ENCODE measurements around the gene CERS6.

CERS6 gene

DNA sequence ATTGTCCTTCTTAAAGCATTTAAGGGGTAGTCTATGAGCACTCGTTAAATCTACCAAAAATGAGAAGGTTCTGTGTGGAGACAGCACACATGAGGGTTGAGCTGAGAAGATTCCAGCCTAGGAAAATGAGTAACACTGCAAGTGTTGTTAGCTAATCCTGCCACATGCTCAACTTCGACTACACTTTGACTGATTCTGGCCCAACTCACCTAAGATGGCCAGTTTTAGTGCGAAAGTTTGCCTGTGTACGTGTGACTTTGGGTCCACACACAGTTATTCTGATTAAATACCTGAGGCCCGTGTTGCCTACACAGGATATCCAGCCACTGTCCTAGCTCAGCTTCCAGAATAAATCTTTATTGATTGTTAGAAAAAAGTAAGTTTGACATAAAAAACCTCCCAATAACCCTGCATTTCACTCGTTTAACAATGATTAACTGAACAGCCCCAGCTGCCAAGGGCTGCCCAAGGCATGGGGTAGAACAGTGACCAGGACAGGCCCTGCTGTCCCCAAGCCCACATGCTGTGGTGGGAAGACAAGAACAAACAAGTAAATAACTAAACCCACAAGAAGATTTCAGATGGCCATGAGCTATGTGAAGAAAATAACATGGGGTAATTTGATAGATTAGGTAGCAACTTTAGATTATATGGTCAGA, 14.7 kb upstream of the CERS6 start:
- DNase-seq (ENCODE audit: low read depth in 2 of 2) = no peak

DNA sequence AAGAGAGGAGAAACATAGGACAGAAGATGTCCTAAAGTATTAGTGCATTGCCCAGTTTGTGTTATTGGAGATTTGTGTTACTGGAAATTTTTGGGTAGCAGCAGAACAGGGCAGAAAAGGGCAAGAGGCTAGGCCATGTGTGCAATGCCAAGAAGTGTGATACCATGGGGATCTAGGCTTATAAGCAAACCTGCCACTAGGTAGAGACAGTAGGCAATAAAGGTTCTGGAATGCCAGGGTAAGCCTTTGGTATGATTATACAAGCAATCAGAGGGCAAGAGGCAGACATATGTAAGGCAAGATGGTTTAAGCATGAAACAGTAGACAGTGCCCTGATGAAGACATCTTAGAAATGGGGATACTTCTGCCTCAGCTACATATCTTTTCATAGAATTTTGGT, 12.3 kb upstream of the CERS6 start:
- no peak for DNase-seq (ENCODE audit: low read depth in 2 of 2)

DNA sequence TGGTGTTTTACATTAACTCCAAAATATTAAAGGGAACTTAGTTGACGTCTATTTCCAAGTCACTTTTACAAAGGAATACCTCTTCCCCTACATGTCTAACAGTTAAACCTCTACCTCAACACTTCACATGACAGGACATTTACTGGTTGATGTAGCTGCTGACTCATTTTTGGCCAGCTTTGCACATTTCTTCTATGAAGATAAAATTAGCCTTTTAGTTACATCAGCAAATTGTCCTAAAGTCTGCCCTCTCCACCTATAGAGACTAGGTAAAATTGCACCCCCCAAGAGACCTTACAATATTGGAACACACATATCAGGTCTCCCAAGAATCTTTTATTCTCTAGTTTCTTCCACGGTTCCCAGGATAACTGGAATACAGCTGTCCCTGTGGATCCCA, 10.1 kb upstream of the CERS6 start:
- DNase-seq (ENCODE audit: low read depth in 2 of 2) = no peak

DNA sequence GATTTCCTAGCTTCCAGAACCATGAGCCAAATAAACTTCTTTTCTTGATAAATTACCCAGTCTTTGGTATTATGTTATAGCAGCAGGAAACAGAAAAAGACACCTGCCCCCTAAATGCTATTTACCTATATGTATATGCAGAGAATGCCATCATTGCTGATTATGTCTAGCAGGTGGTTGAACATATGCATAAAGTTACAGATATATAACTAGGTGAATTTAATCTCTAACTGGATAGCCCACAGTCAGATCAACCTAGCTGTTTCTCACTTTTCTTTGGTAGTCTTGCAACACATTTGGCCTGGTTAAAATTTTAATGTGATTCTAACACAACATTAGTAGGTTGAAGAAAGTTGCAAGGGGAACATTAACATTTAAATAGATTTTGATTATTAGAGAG, 7.1 kb upstream of the CERS6 start:
- no peak for DNase-seq (ENCODE audit: low read depth in 2 of 2)

DNA sequence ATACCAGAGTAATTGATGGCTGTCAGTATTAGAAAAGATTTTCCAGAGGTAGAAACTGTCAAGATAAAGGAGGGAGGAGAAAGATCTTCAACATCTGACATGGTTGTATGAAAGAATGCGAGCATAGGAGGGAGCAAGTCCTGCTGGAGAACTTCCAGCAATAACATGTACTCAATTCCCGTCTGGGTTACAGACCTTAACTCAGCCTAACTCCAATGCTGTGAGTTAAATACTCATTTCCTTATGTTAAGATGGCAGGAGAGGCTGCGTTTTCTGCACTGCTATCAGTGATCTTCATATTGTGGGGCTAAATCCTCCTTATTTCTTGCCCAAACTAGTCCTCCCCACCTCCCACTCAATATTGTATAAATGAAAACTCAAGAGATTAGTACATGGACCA, 6.7 kb upstream of the CERS6 start:
- peak; percentile 20 to 31 for DNase-seq (ENCODE audit: low read depth in 2 of 2)

DNA sequence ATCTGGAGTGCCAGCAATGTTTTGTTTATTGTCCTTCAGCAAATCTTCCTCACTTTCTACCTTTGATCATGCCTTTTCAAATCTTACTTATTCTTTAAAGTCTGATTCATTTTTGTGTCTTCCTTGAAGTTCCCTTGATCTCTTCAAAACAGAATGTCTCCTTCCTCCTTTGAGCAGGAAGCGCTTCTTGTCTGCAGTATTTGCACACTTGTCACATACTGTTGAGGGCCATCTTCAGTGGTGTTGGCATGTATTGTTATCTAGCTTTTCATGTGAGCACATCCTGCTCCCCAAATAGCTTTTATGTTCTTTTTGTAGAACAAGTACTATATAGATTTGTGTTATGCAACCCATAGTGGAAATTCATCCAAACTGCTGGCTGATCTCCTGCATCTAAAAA, 5.9 kb upstream of the CERS6 start:
- DNase-seq (ENCODE audit: low read depth in 2 of 2) = no peak

DNA sequence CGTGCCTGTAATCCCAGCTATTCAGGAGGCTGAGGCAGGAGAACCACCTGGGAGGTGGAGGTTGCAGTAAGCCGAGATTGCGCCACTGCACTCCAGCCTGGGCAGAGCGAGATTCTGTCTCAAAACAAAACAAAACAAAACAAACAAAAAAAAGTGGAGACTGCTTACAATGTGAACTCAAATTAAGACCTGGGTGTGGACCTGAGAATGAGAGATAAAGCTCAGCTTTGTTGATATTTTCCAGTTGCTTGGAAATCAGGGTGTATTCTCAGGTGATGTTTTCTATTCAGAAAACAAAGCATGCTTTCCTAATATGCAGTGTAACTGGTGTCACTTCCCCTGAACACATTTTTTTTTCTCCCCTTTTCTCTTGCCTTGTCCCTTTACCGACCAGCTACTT, 5.3 kb upstream of the CERS6 start:
- DNase-seq (ENCODE audit: low read depth in 2 of 2) = no peak

DNA sequence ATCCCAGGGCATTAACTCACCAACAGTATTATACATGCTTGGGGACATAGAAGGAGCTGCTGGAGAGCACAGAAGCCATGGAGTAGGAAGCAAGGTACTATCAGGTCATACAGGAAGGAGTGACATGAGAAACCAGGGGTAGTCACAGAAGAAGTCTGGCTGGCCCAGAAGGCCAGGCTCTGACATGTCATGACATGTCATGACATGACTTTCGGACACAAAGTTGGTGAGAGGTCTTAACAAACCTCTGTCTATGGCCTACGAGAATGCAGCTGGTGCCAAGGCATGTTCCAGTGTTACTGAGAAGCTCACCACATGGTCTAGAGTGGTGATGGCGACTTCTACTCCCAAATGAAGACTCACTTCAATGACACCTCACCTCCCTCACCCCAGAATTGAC, 3.3 kb upstream of the CERS6 start:
- no peak for DNase-seq (ENCODE audit: low read depth in 2 of 2)

DNA sequence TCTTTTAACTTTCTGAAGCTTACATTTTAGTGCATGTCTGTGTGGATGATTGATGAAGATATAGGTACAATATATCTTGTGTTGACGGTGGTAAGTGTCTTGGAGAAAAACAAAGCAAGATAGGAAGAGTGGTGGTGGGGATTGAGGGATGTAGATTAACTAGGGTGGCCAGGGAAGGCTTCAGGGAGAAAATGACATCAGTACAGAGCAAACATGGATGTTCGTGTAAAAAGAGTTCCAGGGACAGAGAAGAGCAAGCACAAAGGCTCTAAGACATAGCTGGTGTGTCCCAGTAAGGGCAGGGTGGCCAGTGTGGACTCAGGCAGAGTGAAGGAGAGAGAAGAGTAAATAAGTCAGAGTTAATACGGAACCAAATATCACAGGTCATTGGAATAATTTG, 2.7 kb upstream of the CERS6 start:
- DNase-seq (ENCODE audit: low read depth in 2 of 2) = no peak

DNA sequence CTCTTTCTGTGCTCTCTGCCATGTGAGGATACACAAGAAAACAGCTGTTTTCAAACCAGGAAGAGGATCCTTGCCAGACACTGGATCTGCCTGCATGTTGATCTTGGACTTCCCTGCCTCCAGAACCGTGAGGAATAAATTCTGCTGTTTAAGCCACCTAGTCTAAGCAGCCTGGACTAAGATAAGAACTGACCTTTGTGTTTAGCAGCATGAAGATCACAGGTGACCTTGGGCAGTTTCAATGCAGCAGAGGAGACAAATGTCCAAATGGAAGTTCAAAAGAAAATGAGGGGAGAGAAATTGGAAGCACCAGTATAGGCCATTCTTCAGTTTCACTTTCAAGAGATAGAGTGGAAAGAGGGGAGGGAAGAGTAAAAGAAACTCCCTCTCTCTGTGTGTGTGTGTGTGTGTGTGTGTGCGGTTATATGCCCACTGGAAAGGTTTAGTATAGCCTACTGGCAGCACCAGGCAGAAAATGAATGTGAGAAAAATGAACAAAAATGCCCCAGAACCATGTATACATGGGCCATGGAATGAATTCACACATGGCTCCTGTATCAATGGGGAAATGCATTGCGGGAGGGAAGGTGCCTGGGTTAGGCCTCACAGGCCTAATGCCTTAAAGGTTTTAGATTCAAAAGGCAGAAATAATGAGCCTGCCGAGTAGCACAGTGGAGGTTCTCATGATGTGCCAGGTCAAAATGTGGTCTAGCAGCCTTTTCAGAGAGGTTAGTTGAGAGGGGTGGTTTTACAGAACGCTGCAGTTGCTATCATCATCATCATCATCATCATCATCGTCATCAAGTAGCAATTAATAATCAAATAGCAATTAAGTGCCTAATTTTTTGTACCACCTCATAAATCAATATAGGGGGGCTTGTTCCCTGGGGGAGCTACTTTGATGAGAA, 1.1 kb upstream of the CERS6 start:
- no peak for DNase-seq (ENCODE audit: low read depth in 2 of 2)

DNA sequence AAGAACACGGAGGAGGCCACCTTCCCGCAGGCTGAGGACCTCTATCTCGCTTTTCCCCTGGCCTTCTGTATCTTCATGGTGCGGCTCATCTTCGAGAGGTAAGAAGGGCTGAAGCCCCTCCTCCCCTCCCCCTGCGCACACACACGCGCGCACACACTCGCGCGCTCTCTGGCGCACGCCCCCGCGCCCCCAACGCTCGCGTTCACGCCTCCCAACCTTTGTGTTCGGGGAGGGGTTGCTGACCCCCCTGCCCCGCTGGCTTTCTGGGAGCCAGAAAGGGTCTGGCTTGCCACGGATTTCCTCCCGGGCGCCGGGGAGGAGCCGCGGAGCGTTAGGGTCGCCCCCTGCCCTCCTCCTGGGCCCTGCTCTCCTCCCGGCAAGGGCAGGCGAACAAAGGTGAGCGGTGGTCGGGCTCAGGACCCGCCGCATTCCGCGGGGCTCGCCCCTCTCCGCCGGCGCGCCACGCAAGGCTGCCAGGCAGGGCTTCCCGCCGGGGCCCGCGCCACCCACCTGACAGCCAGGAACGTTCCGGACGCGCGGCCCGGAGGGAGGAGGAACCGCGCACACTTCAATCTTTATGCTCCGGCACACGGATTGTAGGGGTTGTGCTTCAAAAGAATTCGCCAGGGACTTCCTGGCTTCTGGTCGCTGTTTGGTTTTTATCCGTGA, 583 bp downstream of the CERS6 start:
- no peak for DNase-seq (ENCODE audit: low read depth in 2 of 2)

DNA sequence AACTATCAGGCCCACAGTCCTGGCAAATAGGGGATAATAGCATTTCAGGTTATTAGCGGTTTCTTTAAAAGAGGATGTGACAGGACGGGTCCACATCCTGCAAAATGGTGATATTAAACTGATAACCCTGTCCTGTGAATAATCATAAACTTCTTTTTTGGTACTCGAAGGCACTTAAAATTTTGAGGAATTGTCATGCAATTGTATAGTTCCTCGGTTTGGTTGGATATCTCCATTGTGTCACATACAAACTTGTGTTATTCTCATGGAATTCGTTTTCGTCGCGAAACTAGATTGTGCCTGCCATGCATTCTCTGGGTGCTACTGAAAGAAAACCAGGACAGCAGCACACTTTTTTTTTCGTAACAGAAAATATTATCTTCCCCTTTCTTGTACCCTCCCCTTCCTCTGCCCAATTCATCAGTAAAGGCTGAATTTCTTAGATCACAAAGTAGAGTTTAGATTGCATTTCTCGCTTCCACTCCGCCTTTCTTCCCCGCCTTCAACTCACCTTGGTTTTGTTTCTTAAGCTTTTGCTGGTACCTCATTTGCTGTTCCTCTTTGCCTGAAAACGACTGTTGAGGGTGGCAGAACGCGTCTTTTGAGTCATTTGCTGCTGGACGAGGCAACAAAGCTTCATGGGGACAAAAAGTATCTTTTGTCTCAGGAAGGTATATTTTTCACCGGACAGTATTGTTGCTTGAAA, 1.3 kb downstream of the CERS6 start:
- no peak for DNase-seq (ENCODE audit: low read depth in 2 of 2)

DNA sequence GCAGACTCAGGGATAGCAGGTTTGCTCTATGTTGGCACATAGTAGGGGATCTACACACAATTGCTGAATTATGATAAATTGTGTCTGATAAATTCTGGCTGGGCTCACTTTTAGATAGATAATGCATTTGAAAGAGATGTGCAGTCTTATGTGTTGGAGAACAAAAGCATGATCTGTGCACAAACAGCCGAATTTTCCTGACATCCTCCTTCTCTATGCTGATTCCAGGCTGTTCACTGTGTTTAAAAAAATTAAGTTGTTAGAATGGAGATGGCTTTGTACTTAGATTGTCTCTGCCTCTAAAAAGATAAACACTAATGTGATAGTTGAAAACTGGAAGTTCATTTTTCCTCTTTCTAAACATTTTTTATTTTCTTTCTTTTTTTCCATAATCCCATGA, 2.1 kb downstream of the CERS6 start:
- no peak for DNase-seq (ENCODE audit: low read depth in 2 of 2)

DNA sequence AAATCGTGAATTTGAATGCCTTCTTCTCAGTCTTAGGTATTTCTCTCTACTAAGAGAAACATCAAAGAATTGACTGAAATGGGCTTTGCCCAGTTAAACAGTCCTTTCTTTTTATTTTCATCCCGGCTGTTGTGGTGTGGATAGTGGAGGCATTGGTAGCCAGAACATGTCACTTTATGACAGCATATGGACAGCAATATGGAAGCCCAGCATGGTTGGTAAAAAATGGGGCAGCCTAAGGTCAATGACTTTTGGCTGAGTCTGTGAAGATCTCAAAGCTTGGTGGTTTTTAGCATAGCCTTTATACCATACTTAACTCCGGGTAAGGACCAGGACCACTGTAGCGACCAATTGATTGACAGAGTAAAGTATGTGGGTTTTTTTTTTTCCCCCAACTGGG, 3.2 kb downstream of the CERS6 start:
- no peak for DNase-seq (ENCODE audit: low read depth in 2 of 2)

DNA sequence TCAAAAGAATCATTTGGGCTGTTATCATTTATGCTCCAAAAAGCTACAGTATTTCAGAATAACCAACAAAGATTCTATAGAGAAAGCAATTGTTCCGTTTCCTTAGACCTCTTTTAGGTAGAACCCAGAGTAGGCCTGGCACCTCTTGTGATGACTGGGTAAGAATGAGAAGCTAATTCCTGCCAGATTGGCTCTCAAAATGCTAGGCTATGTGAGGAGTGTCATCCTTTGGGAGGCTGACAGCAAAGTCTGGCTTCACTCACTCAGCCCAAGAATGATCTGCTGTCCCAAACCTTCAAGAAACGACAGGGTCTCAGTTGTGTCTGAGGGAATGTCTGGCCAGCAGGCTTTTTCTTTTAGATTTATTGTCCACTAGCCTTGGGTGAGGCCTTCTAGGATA, 4.5 kb downstream of the CERS6 start:
- no peak for DNase-seq (ENCODE audit: low read depth in 2 of 2)

DNA sequence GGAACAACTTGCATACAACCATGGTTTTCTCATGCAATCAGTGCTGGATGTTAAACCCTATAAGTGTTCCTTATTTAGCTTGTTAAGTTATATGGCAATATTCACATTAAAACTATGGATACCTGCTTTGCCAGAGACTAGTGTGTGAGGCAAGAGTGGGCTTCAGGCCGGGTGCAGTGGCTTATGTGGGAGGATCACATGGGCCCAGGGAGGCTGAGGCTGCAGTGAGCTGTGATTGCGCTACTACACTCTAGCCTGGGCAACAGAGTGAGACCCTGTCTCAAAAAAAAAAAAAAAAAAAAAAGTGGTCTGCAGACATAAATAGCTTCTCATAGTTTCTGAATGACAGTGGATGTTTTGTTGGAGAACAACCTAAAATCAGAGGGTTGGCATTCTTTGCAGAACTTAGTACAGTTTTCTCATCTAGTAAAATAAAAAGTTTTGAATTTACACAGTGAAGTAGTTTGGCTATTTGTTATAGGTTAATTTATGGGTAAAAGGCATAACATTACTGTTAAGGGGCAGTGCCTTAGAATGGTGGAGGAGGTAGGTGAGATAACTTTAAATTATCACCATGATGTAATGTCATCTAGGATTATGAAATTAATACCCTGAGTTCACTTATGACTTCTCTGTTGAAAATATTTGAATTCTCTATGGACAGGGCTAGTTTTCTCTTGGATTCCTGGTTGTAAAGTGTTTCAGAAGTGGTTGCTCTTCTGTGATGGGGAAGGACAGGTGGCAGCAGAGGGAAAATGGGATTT, 5.3 kb downstream of the CERS6 start:
- no peak for DNase-seq (ENCODE audit: low read depth in 2 of 2)

DNA sequence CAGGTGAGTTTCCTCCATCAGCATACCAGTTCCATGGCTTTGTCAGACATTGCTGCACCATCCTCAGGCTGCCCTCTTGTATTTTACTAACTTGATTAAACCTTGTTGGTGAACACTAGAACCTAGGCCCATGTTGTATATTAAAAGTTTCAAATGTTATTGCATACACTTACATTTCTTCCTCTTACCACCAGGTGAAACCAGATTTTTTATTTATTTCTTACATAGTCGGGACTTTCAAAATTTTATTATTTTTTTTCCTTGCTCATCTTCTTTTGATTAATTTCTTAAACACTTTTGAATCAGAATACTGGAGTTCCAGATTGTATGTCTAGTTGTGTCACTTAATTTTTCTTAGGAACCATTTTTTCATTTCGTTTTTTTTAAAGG, 5.9 kb downstream of the CERS6 start:
- DNase-seq (ENCODE audit: low read depth in 2 of 2) = no peak

DNA sequence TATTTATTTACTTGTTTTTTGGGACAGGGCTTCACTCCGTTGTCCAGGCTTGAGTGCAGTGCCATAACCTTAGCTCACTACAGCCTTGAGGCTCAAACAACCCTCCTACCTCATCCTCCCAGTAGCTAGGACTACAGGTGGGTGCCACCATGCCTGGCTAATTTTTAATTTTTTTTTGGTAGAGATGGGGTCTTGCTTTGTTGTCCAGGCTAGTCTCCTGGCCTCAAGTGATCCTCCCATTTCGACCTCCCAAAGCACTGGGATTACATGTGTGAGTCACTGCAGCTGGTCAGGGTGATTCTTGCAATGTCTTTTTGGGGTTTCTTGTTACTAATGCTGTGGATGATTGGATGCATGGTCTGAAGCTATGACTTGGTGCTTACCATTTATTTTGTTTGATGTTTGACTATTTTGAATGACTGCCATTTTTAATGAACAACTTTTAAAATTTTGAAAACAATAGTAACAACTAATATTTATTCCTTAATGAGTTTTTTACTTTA, 6.5 kb downstream of the CERS6 start:
- DNase-seq (ENCODE audit: low read depth in 2 of 2) = no peak

DNA sequence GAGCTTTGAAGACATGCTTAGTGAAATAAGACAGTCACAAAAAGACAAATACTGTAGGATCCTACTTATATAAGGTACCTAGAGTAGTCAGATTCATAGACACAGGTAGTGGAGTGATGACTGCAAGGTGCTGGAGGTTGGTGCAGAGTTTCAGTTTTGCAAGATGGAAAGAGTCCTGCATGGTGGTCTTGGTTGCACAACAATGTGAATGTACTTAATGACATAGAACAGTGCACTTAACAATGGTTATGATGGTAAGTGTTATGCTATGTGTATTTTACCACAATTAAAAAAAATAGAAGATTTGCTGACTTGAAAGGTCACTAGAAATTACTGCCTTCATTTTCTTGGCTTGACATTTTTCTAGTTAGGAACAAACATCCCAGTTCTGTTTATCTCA, 9.5 kb downstream of the CERS6 start:
- no peak for DNase-seq (ENCODE audit: low read depth in 2 of 2)

DNA sequence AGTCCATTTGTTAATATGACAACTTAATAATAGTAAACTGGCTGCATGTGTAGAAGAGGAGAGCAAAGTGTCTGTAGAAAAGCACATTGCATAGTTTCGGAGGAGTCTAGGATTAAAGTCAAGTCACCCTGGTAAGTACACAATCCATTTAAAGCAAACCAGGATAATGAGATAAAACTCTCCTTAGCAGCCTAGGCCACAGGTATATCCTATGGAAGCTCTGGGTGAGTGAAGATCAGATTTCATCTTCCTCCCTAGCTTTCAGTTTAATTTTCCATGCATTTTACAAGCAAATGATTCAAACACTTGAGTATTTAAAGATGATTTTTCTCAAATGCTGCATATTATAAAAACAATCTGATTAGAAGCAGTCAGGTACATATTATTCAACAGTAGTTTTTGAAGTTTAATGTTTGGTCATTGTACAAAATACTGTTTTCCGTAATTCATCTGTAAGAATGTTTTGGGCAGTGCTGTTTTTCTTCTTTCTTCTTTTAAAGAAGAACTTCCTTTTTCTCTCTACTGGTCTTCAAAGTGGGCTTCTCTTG, 10.2 kb downstream of the CERS6 start:
- no peak for DNase-seq (ENCODE audit: low read depth in 2 of 2)

Measured in fibroblast of skin of left biceps (primary cell).